HUES48 (cell line): ENCODE results near the gene NMB.

ENCODE experiments used
- H3K27ac ChIP-seq: one replicate; pipeline ENCODE4 v1.7.0; 2013; ENCODE audit warnings: low read depth, low read length, inconsistent platforms
- H3K27me3 ChIP-seq: 2 replicates; pipeline ENCODE4 v1.6.1; 2013; ENCODE audit warnings: mild to moderate bottlenecking, low read length; ENCODE audit not compliant: control insufficient read depth, insufficient read depth
- H3K36me3 ChIP-seq: 2 replicates; pipeline ENCODE4 v1.6.1; 2013; ENCODE audit warnings: low read length; ENCODE audit not compliant: control insufficient read depth, insufficient read depth
- H3K4me1 ChIP-seq: 2 replicates; pipeline ENCODE4 v1.6.1; 2013; ENCODE audit warnings: mild to moderate bottlenecking, low read length; ENCODE audit not compliant: control insufficient read depth, insufficient read depth
- H3K4me3 ChIP-seq: 2 replicates; pipeline ENCODE4 v1.5.1; 2013; ENCODE audit warnings: mild to moderate bottlenecking, low read depth, low read length
- H3K9ac ChIP-seq: 2 replicates; pipeline ENCODE4 v1.6.1; 2013; ENCODE audit warnings: mild to moderate bottlenecking, low read depth, low read length, moderate library complexity
- H3K9me3 ChIP-seq: 2 replicates; pipeline ENCODE4 v1.6.1; 2013; ENCODE audit warnings: low read length; ENCODE audit not compliant: control insufficient read depth, insufficient read depth

Gene NMB

GRCh38 chr15:84638103-84638502 is 19.9 kb downstream of the NMB start:
- H3K27me3 ChIP-seq, result peaks cover 15% of the 10 kb centered on the region
- H3K4me1 ChIP-seq, result peaks cover 9% of the 10 kb centered on the region; the same call in 1 of the 2 replicates
- no peak overlapping the region for H3K4me3 ChIP-seq
- H3K36me3 ChIP-seq, result peaks cover 38% of the 10 kb centered on the region
- H3K27ac ChIP-seq, result peak overlapping the region; percentile 39
- no peak overlapping the region; the same call in 1 of the 2 replicates for H3K9ac ChIP-seq
- no peaks in the 10 kb centered on the region for H3K9me3 ChIP-seq

GRCh38 chr15:84634228-84634837 is 23.7 kb downstream of the NMB start:
- peaks cover 1% of the 10 kb centered on the region for H3K36me3 ChIP-seq
- H3K9ac ChIP-seq, result no peak overlapping the region
- H3K27ac ChIP-seq, result no peak overlapping the region
- peak overlapping the region; percentile 72 for H3K4me3 ChIP-seq
- H3K9me3 ChIP-seq, result no peaks in the 10 kb centered on the region
- H3K4me1 ChIP-seq, result peaks cover 19% of the 10 kb centered on the region; the same call in 1 of the 2 replicates
- H3K27me3 ChIP-seq, result peaks cover 28% of the 10 kb centered on the region

GRCh38 chr15:84633311-84634227 is 24.4 kb downstream of the NMB start:
- H3K4me1 ChIP-seq, result peaks cover 19% of the 10 kb centered on the region; the same call in 1 of the 2 replicates
- no peak overlapping the region for H3K9ac ChIP-seq
- peak overlapping the region; percentile 72 for H3K4me3 ChIP-seq
- H3K27me3 ChIP-seq, result peaks cover 28% of the 10 kb centered on the region
- no peaks in the 10 kb centered on the region for H3K9me3 ChIP-seq
- no peaks in the 10 kb centered on the region for H3K36me3 ChIP-seq
- H3K27ac ChIP-seq, result no peak overlapping the region

GRCh38 chr15:84631706-84632272 is 26.2 kb downstream of the NMB start:
- 0 out of 2 replicates have a peak overlapping the region, but pooled peaks have one; percentile 19 for H3K9ac ChIP-seq
- H3K9me3 ChIP-seq, result no peaks in the 10 kb centered on the region
- peak overlapping the region; percentile 7 for H3K27ac ChIP-seq
- peaks cover 28% of the 10 kb centered on the region for H3K27me3 ChIP-seq
- H3K4me1 ChIP-seq, result peaks cover 15% of the 10 kb centered on the region; the same call in 1 of the 2 replicates
- peak overlapping the region; percentile 73 for H3K4me3 ChIP-seq
- no peaks in the 10 kb centered on the region for H3K36me3 ChIP-seq

- H3K36me3 ChIP-seq, result no peaks in the 10 kb centered on the region
- H3K27me3 ChIP-seq, result peaks cover 18% of the 10 kb centered on the region
- H3K4me3 ChIP-seq, result no peak overlapping the region
- H3K9ac ChIP-seq, result no peak overlapping the region
- 0 out of 2 replicates have a peak, but pooled peaks cover 10% of the 10 kb centered on the region for H3K4me1 ChIP-seq
- no peaks in the 10 kb centered on the region for H3K9me3 ChIP-seq
- no peak overlapping the region for H3K27ac ChIP-seq
These were observed 29.0 kb downstream of the NMB start for GRCh38 chr15:84629033-84629432.

- Histone ChIP-seq H3K9me3 (peaks cover 26% of the 10 kb centered on the region), H3K27ac (no peak overlapping the region), H3K9ac (no peak overlapping the region), H3K36me3 (peaks cover 28% of the 10 kb centered on the region), H3K4me1 (0 out of 2 replicates have a peak, but pooled peaks cover under 1% of the 10 kb centered on the region), H3K4me3 (no peak overlapping the region), H3K27me3 (no peaks in the 10 kb centered on the region)
These were observed 32.9 kb downstream of the NMB start for GRCh38 chr15:84625123-84625522.

GRCh38 chr15:84624359-84624758 is 33.6 kb downstream of the NMB start:
- peaks cover 28% of the 10 kb centered on the region for H3K9me3 ChIP-seq
- peaks cover 35% of the 10 kb centered on the region for H3K36me3 ChIP-seq
- no peak overlapping the region for H3K9ac ChIP-seq
- H3K4me1 ChIP-seq, result no peaks in the 10 kb centered on the region
- no peaks in the 10 kb centered on the region for H3K27me3 ChIP-seq
- no peak overlapping the region for H3K4me3 ChIP-seq
- H3K27ac ChIP-seq, result no peak overlapping the region

GRCh38 chr15:84621358-84621979 is 36.5 kb downstream of the NMB start:
- H3K36me3 ChIP-seq, result peaks cover 40% of the 10 kb centered on the region
- peaks cover 32% of the 10 kb centered on the region for H3K9me3 ChIP-seq
- H3K4me3 ChIP-seq, result no peak overlapping the region
- no peaks in the 10 kb centered on the region for H3K27me3 ChIP-seq
- H3K9ac ChIP-seq, result no peak overlapping the region
- no peak overlapping the region for H3K27ac ChIP-seq
- no peaks in the 10 kb centered on the region for H3K4me1 ChIP-seq

- no peak overlapping the region for H3K4me3 ChIP-seq
- H3K36me3 ChIP-seq, result peaks cover 44% of the 10 kb centered on the region
- no peak overlapping the region for H3K27ac ChIP-seq
- no peak overlapping the region for H3K9ac ChIP-seq
- no peaks in the 10 kb centered on the region for H3K27me3 ChIP-seq
- no peaks in the 10 kb centered on the region for H3K4me1 ChIP-seq
- peaks cover 32% of the 10 kb centered on the region for H3K9me3 ChIP-seq
These were observed 37.4 kb downstream of the NMB start for GRCh38 chr15:84620626-84621025.

GRCh38 chr15:84616235-84616634 is 41.8 kb downstream of the NMB start:
- H3K4me1 ChIP-seq, result no peaks in the 10 kb centered on the region
- no peak overlapping the region for H3K9ac ChIP-seq
- H3K36me3 ChIP-seq, result peaks cover 30% of the 10 kb centered on the region
- no peak overlapping the region for H3K4me3 ChIP-seq
- H3K9me3 ChIP-seq, result peaks cover 16% of the 10 kb centered on the region
- no peaks in the 10 kb centered on the region for H3K27me3 ChIP-seq
- H3K27ac ChIP-seq, result no peak overlapping the region
